GM19099 (cell line): ENCODE results near the gene RNF31.

Source experiments
- POLR2A ChIP-seq: IDR thresholded peaks from 3 replicates; pipeline ENCODE4 v1.6.1; 2011; ENCODE audit warnings: low read depth; ENCODE audit not compliant: insufficient read length; ENCODE audit errors: extremely low read depth

RNF31 gene

GRCh38 chr14:24146978-24147760 lies at the start of gene RNF31:
RNF31 (plus strand) TSS chr14:24147498; CDS start chr14:24147699, 201 bp downstream.
- TF ChIP-seq POLR2A: peak; percentile 72

GRCh38 chr14:24098229-24098926 lies 48.9 kb upstream of the RNF31 start:
- no peak for TF ChIP-seq POLR2A

- no peak for TF ChIP-seq POLR2A
Observed at GRCh38 chr14:24098927-24099813, 48.1 kb upstream of the RNF31 start.

GRCh38 chr14:24100197-24100981 lies 46.9 kb upstream of the RNF31 start:
- no peak for TF ChIP-seq POLR2A

GRCh38 chr14:24100982-24101494 lies 46.3 kb upstream of the RNF31 start:
- no peak for TF ChIP-seq POLR2A

GRCh38 chr14:24102357-24103048 lies 44.8 kb upstream of the RNF31 start:
- TF ChIP-seq POLR2A: no peak

- TF ChIP-seq POLR2A: no peak
Observed at GRCh38 chr14:24103451-24103850, 43.8 kb upstream of the RNF31 start.

GRCh38 chr14:24106672-24107271 lies 40.5 kb upstream of the RNF31 start:
- no peak for TF ChIP-seq POLR2A

DNA sequence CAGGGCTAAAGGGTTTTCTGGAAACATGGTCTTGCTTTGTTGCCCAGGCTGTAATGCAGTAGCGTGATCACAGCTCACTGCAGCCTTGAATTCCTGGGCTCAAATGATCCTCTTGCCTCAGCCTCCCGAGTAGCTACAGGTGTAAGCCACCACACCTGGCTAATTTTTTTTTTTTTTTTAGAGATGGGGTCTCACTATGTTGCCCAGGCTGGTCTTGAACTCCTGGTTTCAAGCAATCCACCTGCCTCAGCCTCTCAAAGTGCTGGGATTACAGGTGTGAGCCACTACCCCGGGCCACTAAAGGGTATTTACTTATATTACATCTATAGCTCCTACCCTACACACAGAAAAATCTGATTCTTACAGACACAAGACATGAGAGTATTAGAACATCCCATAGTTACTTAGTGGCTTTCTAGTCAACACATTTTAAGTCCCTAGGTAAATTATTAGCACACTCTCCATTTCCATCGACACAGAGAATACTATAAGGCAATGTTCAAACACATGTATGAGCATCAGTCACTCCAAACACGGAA lies 38.9 kb upstream of the RNF31 start:
- TF ChIP-seq POLR2A: no peak

DNA sequence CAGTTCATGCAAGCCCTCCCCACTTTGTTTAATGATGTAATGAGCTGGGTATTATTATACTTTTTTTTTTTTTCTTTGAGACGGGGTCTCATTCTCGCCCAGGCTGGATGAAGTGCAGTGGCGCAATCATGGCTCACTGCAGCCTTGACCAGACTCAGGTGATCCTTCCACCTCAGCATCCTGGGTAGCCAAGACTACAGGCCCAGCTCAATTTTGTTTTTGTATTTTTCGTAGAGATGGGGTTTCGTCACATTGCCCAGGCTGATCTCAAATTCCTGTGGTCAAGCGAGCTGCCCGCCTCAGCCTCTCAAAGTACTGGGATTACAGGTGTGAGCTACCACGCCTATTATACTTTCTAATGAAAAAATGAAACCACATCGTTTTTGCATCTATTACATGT lies 37.2 kb upstream of the RNF31 start:
- no peak for TF ChIP-seq POLR2A

- no peak for TF ChIP-seq POLR2A
Observed at GRCh38 chr14:24110523-24110922, 36.8 kb upstream of the RNF31 start.

DNA sequence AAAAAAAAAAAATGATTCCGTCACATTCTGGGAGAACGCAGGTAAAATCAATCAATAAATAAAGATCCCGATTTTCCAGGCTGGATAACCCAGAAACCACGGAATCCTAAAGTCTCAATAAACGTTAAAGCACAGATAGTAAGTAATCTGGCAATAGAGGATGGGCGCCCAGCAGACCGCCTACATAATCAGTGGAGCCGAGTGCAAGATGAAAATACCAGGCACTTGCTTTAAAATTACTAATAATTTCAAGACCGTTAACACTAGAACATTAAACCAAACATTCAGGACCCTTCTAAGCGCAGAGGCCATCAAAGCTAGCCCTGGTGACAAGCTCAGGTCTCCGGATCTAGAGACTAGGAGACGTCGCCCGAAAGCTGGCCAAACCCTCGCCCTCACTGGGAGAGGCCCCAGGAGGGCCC lies 33.9 kb upstream of the RNF31 start:
- no peak for TF ChIP-seq POLR2A
